Suprapubic skin (tissue), 4 donors: Measurements from ENCODE around the gene SLC36A3.

Experiments
- CTCF ChIP-seq, 2 donors: fragments of 200-600 bp in 1 of 2; fragments of 450-650 bp in 1 of 2; sonication (generic) in 1 of 2; IDR thresholded peaks; one replicate each; pipeline ENCODE4 v1.5.1; 2016 to 2019; ENCODE audit warnings: antibody characterized with exemption in 2 of 2, mild to moderate bottlenecking in 1 of 2, moderate library complexity in 1 of 2
- POLR2A ChIP-seq, 2 donors: fragments of 450-650 bp; IDR thresholded peaks; one replicate each; pipeline ENCODE4 v1.6.1; 2017; ENCODE audit warnings: antibody characterized with exemption in 2 of 2, mild to moderate bottlenecking in 2 of 2, moderate library complexity in 2 of 2
- POLR2AphosphoS5 ChIP-seq, 3 donors: sonication (generic); formaldehyde crosslinking; IDR thresholded peaks; one replicate each; pipeline ENCODE4 v1.6.1; 2017; ENCODE audit warnings: antibody characterized with exemption in 3 of 3

DNA sequence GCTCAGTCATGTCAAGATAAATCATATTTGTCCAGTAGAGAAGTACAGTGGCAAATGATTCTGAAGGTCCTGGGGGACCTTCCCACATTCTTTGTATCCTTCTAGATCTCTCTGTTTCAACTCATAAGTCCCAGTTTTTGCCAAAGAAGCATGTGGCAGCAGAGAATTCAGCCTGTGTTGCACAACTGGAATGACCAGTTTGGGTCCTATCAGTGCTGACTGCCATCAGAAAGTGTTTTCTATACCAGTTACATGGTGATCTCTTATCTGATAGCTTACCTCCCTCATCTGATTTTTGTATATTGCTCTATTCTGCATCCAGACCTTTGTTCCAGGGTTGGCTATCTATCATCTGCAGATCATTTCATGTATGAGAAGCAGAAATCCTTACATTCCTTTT lies 28.9 kb downstream of the SLC36A3 start:
- TF ChIP-seq CTCF (IDR thresholded peaks at IDR 0.05) (no peak), POLR2AphosphoS5 (IDR thresholded peaks at IDR 0.05) (no peak), POLR2A (IDR thresholded peaks at IDR 0.05) (no peak)
